GM11168 (cell line): ENCODE data around the gene PRM2.
"Not testable (repeated sequence)": the region's sequence is repeated elsewhere in the genome, so short reads cannot be mapped to it uniquely, and the experiment has no call there.

Source experiments
- in situ Hi-C: fragments of 300-500 bp; cut with MboI; formaldehyde crosslinking; loops from one replicate; pipeline ENCODE4 v1.12.0; 2022; ENCODE audit warnings: low sequenced_read_pairs; ENCODE audit not compliant: unreplicated experiment

PRM2 gene

DNA sequence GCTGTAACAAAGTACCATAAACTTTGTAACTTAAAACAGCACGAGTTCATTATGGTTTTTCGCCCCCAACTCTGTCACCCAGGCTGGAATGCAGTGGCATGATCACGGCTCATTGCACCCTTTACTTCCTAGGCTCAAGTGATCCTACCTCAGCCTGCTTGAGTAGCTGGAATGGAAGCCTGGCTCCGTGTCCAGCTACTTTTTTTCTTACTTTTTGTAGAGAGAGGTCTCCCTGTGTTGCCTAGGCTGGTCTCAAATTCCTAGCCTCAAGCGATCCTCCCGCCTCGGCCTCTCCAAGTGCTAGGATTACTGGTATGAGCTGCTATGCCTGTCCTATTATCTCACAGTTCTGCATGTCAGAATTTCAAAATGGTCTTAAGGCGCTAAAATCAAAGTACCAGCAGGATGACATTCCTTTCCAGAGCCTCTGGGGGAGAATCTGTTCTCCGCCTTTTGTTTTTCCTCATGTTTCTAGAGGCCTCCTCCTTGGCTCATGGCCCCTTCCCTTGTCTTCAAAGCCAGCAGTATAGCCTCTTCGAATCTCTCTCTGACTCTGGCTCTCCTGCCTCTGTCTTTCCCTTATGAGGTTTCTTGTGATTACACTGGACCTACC, 14.9 kb upstream of the PRM2 start:
- in situ Hi-C loops, result no loop called here

DNA sequence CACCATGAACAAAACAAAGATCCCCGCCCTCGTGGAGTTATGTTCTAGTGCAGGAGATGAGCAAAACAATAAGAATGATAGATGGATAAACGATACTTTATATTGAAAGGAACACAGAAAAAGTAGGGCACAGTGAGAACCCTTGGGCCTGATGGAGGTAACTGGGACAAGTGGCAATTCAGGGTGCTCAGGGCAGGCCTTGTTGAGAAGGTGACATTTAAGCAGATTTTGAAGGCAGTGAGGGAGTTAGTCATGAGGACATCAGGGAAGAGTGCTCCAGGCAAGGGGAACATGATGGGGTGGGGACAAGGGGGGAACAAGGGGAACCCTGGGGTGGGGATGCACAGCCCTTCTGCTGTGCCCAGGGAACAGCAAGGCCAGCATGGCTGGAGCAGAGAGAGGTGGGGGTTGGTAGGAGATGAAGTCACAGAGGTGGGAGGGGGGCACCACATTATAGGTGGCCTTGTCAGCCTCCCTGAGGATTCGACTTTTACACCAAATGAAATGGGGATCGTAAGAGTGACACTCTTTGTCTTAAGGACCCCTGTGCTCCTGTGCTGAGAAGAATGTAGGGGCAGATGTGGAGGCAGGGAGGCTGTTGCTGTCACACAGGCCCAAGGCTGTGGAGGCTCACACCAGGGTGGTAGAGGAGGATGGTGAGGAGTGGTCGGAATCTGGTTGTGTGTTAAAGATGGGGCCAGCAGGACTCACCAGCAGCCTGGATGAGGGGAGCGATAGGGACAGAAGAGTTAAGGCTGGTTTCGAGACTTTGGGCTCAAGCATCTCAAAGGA, 14.0 kb upstream of the PRM2 start:
- in situ Hi-C loops, result no loop called here

DNA sequence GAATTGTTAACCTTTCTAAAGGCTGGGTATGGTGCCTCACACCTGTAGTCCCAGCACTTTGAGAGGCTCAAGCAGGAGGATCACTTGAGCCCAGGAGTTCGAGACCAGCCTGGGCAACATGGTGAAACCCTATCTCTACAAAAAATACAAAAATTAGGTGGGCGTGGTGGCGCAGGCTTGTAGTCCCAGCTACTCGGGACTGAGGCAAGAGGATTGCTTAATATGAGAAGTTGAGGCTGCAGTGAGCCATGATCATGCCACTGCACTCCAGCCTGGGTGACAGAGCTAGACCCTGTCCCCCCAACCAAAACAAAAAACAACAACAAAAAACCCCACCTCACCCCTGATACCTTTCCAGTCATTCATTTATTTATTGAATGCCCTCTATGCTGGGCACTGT, 13.4 kb upstream of the PRM2 start:
- in situ Hi-C loops, result not testable (repeated sequence)

DNA sequence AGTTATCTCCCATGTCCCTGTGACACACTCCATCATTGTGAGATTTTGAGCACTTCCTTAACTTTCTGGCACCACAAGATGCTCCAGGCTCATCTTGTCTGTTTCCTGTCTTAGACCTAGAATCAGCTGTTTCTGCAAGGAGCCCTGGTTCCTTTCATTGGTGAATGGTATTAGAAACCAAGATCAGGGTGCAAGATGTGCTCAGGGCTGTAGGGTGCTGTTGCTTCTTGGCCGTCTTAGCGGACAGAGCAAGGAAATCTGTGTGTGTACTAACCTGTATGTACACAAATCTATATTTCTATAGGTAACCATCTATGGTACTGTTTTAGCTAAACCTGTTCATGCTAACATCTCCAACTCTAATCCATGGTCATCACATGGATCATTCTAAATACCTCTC, 12.9 kb upstream of the PRM2 start:
- in situ Hi-C loops, result no loop called here

DNA sequence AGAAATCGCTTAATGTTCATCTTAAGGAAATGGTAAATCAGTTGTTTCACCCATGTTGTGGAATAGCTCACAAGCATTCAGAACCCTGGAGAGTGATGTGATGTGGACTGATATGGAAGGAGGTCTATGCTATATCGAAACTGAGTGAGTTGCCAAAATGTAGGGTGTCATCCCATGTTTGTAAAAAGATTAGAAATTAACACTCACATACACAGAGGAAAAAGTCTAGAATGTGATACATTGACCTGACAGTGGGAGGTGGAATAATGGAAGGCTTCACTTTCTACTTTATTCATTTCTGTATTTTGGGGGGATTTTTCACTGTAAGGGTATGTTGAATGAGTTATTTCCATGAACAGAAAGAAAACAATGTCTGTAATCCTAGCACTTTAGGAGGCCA, 9.6 kb upstream of the PRM2 start:
- in situ Hi-C loops, result no loop called here

DNA sequence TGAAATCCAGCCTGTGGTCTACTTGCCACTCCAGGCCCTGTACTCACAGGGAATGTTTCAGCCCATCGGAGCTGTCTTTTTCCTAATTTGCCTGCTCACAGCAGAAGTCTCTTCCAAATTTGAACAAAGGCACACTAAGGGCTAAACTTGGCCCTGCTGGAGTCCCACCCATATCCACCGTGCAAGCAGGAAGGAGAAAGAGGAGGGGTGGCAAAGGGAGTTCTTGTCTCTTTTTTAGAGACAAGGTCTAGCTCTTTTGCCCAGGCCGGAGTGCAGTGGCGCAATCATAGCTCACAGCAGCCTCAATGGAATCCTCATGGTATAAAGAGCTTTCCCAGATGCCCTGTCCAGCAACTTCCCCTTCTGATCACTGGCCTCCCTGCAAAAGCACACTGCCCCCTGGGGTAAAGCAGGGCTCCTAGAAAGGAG, 7.6 kb upstream of the PRM2 start:
- in situ Hi-C loops, result no loop called here

DNA sequence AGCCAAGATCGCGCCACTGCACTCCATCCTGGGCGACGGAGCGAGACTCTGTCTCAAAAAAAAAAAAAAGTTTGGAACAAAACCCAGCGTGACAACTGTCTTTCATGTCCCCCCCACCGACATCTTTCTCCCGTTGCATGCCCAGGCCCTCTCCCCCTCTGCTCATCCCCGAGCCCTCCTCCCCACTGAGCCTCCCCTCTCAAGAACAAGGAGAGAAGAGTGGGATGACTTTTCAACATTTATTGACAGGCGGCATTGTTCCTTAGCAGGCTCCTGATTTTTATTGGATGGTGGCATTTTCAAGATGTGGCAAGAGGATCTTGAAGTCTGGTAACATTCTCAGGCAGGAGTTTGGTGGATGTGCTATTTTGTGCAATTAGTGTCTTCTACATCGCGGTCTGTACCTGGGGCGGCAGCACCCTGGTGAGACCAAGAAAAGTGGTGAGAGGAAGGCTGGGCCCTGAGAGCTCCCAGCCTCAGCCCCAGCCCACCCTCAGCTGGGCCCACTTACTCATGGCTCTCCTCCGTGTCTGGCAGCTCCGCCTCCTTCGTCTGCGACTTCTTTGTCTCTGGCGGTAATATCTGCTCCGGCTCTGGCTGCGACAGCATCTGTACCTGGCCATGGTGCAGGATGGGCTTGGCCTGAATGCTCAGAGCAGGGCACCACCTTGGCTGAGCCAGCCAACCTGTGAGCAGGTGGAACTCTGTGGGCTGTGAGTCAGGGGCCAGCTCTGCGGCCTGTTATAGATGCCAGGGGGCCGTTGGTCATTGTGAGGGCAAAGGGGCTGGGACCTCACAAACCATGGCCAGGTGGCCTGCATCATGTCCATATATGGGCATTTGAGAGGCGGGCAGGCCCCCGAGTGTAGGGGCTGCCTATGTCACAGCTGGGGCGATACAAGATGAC, 4.6 kb upstream of the PRM2 start, which contains the start of gene PRM1:
Gene PRM1 (minus strand): TSS at position 715 of the 907 bp plus-strand sequence. CDS start 92 bp downstream, at position 623.
- in situ Hi-C loops, result no loop called here

DNA sequence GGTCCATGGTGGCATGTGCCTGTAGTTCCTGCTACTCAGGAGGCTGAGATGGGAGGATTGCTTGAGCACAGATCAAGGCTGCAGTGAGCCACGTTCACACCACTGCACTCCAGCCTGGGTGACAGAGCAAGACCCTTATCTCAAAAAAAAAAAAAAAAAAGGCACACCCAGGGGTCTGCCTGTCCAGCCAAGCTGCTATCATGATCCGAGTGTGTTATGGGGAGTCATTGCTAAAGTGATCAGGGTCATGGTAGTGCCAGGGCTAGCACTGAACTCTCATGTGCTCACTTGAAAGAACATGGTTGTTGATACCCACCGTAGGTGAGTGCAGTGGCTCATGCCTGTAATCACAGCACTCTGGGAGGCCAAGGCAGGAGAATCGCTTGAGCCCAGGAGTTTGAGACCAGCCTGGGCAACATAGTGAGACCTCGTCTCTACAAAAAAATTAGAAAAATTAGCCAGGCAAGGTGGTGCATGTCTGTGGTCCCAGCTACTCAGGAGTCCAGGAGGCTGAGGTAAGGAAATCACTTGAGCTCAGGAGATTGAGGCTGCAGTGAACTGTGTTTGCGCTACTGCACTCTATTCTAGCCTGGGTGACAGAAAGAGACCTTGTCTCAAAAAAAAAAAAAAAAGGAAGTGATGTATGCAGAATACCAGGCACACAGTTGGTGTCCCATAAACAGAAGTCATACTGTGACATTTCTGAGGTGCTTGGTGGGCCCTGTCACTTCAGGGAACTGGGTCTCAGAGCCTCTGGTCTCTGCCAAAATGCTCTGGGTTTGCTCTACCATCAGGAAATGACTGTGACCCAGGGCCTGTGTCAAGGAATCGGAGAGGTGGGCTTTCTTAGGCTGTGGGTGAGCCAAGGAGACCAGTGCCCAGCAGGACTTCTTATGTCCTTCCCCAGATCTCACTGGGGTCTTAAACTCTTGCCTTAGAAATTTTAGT, 2.7 kb upstream of the PRM2 start:
- in situ Hi-C loops, result loop anchor here (10.0 kb wide), 1 partner anchor 76 kb away; no protein-coding TSS in a partner anchor

DNA sequence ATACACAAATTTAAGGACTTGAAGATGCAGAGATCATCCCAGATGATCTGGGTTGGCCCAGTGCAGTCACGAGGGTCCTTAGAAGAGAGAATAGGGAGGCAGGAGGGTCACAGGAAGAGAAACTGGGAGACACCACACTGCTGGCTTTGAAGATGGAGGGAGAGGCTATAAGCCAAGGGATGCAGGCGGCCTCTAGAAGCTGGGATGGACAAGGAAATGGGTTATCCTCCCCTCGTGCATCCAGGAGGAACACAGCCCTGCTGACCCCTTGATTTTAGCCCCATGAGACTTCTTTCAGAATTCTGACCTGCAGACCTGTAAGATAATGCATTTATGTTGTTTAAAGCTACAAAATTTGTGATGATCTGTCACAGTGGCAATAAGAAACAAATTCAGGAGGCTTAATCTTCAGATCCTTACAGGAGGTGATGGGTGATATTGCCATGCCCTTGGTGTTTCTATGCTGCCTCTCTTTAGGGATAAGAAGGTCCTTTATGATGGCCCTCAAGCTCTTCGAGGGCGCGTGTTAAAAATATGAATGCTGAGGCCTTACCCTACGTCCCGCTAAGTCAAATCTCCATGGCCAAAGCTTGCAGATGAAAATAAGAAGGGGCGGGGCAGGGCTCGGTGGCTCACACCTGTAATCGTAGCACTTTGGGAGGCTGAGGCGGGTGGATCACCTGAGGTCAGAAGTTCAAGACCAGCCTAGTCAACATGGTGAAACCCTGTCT, 1.5 kb upstream of the PRM2 start:
- in situ Hi-C loops, result loop anchor here (10.0 kb wide), 1 partner anchor 77 kb away; no protein-coding TSS in a partner anchor

DNA sequence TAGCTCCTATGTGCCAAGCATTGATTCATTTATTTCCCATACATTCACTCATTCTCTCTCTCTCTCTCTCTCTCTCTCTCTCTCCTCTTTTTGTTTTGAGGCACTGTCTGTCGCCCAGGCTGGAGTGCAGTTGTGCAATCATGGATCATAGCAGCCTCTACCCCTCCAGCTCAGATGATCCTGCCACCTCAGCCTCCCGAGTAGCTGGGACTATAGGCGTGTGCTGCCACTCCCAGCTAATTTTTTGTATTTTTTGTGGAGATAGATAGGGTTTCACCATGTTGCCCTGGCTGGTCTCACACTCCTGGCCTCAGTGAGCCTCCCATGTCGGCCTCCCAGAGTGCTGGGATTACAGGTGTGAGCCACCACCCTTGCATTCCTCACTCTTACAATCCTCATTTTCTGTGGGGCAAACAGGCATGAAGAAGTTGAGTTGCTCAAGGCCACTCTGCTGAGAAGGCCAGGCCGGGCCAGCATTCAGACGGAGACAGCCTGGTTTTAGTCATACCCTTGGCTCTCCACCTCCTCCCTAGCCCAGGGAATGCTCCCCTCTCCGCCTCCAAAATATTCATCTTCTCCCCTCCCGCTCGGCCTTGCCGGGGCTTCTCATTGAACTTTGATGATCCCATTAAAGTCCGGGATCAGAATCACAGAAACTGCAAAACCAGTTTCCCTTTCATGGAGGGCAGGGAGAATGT, 765 bp upstream of the PRM2 start:
- in situ Hi-C loops, result loop anchor here (10.0 kb wide), 1 partner anchor 78 kb away; no protein-coding TSS in a partner anchor

DNA sequence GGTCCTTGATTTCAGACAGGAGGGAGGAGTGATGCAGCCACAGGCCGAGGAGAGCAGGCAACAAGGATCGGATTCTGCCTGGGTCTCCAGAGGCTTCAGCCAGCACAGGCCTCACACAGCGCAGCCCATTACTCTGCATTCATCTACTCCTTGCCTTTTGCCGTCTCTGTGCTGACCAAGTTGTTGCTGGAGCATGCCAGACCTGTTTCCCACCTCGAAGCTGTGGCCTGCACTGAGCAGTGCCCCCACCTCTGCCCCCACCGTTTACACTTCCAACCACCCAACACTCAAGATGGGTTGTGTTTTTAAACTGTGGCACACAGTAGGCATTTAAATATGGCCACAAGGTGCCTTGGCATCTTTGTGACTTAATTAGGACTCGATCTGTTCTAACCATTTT, 1.3 kb downstream of the PRM2 start:
- in situ Hi-C loops, result loop anchor here (10.0 kb wide), 1 partner anchor 80 kb away; no protein-coding TSS in a partner anchor

DNA sequence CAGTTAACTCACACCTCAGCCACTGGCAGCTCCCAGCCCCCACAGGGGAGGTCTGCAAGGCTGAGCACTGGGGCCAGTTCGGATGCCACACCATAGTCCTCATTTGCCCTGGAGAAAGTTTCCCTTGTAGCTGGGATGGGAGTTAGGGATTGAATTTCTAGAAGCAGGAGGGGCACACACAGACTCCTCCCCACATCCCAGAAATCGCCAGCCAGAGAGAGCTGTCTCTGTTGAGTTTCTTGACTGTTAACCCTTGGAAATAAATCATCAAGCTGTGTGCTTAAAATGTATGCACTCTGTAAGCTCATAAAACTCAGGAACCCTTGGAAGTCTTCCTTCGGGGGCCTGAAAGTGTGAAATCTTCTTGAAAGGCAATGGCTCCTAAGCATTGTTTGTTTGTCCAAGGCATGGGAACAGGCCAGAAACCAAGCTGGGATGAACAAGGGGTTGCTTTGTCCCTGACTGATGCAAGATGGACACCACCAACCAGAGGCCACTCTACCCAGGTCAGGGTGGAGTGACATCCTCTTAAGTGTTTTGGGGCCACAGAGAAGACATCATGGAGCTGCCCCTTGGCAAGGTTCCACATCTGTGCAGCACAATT, 2.5 kb downstream of the PRM2 start:
- in situ Hi-C loops, result loop anchor here (10.0 kb wide), 1 partner anchor 81 kb away; no protein-coding TSS in a partner anchor

DNA sequence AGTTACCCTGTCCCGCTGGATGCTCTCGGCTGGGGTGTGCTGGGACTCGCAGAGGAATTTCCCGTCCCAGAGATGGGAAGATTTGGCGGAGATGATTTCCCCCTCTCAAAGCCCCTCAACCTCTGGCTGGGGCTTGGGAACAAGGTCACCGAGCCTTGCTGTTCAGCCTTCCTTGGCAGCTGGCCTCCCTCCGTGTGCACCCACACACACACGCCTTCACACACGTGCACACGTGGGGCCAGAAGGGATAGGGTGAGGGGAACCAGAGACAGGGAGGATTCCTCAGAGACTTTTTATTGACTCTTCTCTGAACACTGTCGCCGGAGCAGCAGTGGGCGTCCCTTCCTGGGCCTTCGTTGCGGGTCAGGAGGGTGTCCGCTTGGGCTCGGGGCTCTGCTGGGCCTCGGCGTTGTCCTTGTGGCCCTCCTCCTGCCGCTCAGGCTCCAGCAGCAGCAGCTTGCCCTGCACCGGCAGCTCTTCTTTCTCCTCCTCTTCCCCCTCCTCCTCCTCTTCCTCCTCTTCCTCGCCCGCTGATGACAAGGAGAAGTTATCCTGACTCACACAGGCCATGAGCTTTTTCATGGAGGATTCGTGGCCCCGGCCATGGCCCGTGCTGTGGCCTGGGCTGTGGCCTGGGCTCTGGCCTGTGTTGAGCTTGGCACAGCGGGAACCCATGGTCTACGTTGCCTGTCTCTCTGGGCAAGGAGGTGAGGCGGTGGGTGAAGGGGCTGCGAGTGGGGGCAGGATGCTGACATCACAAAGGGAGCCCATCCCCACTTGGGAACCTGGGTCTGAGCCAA, 3.2 kb downstream of the PRM2 start, which contains the start of gene PRM3:
Gene PRM3 (minus strand): TSS at position 709 of the 800 bp plus-strand sequence. CDS start 34 bp downstream, at position 675.
- in situ Hi-C loops, result loop anchor here (10.0 kb wide), 1 partner anchor 82 kb away; no protein-coding TSS in a partner anchor

DNA sequence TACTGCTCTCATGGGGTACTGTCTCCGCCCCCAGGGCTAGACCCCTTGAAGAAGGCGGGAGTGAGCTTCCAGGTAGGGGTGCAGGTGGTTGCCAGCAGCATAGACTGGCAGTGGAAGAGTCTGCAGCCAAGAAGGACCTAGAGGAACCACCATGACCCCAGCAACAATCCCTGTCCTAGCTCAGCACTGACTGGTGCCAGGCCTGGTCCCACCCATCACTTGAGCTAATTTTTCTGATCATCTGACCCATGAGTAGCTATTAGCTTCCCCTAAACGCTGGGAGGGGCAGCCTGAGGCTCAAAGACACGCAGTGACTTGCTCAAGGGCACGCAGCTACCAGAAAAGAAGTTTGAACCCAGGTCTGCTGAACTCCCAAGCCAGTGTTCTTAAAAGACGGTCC, 3.8 kb downstream of the PRM2 start:
- in situ Hi-C loops, result loop anchor here (10.0 kb wide), 1 partner anchor 82 kb away; no protein-coding TSS in a partner anchor

DNA sequence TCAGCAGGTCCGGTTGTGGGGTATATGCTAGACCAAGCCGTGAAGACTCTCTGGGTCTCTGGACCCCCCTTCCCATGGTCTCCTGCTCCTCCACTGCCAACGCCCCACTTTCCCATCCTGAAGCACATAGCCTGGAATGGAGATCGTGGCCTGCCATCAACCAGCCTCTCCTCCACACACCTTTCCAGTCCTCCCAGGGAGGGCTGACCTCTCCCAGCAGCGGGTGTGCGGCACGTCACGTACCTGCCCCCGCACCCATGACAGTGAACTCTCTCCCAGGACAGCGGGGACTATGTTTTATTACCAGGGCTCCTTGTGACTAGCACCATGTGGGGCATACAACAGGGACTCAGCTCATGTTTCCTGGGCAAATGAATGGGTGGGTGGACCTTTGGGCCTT, 4.7 kb downstream of the PRM2 start:
- in situ Hi-C loops, result loop anchor here (10.0 kb wide), 1 partner anchor 83 kb away; no protein-coding TSS in a partner anchor

DNA sequence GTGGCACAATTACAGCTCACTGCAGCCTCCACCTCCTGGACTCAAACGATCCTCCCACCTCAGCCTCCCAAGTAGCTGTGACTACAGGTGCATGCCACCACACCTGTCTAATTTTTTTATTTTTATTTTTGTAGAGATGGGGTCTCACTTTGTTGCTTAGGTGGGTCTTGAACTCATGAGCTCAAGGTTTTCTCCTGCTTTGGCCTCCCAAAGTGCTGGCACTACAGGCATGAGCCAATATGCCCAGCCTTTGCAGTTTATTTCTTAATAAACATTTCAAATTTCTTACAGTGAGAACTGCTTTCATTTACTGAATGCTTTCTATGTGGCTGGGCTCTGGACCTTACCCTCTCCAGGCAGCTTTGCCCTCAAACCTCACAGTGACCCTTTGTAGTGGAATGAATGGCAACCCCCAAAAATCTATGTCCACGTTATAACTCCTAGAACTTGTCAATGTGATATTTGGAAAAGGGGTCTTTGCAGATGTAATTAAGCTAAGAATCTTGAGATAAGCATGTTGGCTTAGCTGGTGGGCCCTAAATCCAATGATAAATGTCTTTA, 5.6 kb downstream of the PRM2 start:
- in situ Hi-C loops, result loop anchor here (10.0 kb wide), 1 partner anchor 84 kb away; no protein-coding TSS in a partner anchor
